ENCODE results near the gene C3orf85. TPM values are rescaled to one million over a fixed set of nuclear protein-coding genes. Genes with fewer than 3 reads are reported as not detected.

Gene C3orf85
- total and polyA plus RNA-seq, 10 of the 15 experiments (the other 5 are each of a cell fraction or from before 2014, with no cell fraction given): not detected

DNA sequence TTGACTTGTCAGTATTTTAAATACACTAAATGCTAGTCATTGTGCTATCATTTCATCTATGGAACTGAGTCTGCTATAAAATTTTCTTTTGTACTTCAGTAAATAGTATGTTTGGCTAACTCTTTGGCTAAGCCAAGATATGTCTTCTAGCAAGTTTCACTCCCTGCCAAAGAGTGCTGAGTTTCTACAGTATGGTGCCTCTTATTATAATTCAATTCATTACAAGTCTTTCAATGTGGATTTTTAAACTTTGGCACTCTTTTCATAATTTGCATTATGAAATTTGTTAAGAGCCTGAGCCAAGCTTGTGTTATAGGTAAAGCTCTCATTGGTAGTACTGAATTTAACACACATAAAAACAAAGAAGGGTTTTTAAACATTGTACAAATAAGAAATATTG, 43.0 kb upstream of the C3orf85 start (continued):
- no peak for TF ChIP-seq NR2C1 (IDR thresholded peaks at IDR 0.05)
- no peak for TF ChIP-seq E2F8 (IDR thresholded peaks at IDR 0.05; ENCODE audit: low read depth, partially characterized antibody)
- TF ChIP-seq BACH1 (IDR thresholded peaks at IDR 0.05; ENCODE audit: borderline replicate concordance): no peak
- TF ChIP-seq, protein P1, sequence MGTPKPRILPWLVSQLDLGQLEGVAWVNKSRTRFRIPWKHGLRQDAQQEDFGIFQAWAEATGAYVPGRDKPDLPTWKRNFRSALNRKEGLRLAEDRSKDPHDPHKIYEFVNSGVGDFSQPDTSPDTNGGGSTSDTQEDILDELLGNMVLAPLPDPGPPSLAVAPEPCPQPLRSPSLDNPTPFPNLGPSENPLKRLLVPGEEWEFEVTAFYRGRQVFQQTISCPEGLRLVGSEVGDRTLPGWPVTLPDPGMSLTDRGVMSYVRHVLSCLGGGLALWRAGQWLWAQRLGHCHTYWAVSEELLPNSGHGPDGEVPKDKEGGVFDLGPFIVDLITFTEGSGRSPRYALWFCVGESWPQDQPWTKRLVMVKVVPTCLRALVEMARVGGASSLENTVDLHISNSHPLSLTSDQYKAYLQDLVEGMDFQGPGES (IDR thresholded peaks at IDR 0.05): no peak
- no peak for TF ChIP-seq PAX5 (IDR thresholded peaks at IDR 0.05; ENCODE audit: borderline replicate concordance, low read depth, low read length)
- TF ChIP-seq MEF2A (IDR thresholded peaks at IDR 0.05; ENCODE audit: insufficient read depth, low read depth, low read length): no peak
- TF ChIP-seq, protein P2, sequence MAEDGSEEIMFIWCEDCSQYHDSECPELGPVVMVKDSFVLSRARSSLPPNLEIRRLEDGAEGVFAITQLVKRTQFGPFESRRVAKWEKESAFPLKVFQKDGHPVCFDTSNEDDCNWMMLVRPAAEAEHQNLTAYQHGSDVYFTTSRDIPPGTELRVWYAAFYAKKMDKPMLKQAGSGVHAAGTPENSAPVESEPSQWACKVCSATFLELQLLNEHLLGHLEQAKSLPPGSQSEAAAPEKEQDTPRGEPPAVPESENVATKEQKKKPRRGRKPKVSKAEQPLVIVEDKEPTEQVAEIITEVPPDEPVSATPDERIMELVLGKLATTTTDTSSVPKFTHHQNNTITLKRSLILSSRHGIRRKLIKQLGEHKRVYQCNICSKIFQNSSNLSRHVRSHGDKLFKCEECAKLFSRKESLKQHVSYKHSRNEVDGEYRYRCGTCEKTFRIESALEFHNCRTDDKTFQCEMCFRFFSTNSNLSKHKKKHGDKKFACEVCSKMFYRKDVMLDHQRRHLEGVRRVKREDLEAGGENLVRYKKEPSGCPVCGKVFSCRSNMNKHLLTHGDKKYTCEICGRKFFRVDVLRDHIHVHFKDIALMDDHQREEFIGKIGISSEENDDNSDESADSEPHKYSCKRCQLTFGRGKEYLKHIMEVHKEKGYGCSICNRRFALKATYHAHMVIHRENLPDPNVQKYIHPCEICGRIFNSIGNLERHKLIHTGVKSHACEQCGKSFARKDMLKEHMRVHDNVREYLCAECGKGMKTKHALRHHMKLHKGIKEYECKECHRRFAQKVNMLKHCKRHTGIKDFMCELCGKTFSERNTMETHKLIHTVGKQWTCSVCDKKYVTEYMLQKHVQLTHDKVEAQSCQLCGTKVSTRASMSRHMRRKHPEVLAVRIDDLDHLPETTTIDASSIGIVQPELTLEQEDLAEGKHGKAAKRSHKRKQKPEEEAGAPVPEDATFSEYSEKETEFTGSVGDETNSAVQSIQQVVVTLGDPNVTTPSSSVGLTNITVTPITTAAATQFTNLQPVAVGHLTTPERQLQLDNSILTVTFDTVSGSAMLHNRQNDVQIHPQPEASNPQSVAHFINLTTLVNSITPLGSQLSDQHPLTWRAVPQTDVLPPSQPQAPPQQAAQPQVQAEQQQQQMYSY (CRISPR knock-in tag; IDR thresholded peaks at IDR 0.05): no peak
